Measurements from ENCODE around the gene ICE1. TPM values are rescaled to one million over a fixed set of nuclear protein-coding genes. Genes with fewer than 3 reads are reported as not detected.

Gene ICE1
- total RNA-seq, 1 donor from 2014 or later: 57.6 TPM

- DNase-seq: no peak
Measured at GRCh38 chr5:5537426-5537825, 114.9 kb downstream of the ICE1 start.

GRCh38 chr5:5539590-5539989 lies 117.1 kb downstream of the ICE1 start:
- DNase-seq: no peak
